ENCODE measurements around the gene TMTC1.

TMTC1 gene

DNA sequence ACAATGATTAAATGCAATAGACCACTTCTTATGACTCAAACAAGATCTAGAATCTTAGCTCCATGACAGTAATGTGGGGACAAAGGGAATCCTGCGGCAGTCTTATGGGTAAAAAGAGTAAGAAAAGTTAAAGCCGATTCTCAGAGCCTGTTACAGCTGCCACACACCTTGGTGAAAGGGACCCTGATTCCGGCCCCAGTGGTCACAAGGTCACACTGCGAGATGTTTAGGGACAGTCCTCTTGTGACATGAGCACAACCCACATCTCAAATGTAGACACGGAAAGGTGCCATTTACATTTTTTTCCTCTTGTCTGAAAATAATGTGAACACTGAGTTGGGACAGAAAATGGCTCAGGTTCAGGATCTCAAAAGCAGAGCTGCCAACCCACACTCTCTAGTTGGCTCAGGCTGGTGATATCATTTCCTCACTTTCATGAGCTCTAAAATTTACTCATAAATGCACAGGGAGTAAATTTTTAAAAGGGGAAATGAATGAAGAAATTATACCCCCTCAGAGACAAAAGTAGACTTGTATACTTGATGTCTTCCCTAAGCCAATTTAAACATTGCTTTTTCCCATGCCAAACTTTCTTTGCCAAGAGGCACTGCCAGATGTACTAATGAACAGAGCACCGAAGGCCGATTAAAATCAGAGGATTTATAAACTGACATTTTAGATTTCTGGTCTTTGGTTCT, 173.1 kb downstream of the TMTC1 start:
- DNase-seq, result no peak

DNA sequence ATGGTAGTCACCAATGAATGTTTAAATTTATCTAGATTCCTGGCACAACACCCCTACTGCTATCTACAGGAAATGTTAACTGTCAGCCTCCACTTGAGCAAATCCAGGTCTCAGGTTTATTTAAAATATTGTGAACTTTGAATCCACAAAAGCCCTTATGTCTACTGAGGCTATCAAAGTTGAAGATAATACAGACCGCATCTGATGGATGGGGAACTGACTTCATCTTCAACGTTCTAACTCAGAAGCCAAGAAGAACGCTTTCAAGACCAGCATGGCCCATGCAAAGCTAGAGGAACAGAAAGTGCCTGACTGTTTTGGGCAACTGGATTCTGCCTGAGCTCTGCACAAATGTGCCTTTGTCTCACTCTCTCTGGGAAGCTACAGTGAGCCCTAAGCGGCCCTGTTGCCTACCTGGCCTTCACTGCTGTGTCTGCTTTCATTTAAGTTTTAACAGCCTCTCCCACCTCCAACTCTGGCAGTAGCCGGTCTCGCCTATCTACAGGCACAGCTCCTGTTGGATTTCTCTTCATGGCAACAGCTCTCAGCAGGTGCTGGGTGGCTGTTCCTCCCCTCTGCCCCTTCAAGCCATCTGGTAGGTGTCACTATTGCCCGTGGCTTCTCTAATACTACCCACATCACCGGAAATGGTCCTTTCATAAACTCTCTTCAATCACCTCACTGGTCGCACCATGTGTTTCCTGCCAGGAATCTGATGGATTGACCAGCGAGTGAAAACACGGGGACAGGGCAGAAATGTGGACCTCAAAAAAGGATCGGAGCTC, 174.1 kb downstream of the TMTC1 start:
- no peak for DNase-seq

DNA sequence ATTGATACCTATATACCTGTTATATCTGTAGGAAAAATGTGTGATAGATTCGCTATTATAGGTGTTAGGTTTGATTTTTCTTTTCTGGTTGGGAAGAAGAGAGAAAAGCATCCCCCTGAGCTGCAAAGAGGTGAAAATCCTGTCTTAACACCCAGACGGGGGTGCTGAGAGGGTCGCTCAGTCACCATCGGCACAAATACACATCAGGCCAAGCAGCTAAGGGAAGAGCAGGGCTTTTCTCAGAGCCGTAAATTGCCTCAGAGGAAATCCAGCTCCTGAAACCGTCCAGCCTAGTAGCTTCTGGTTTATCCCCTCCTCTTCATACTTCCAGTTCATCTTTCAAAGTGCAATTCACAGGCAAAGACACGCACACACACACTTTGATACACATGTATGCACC, 175.2 kb downstream of the TMTC1 start:
- no peak for DNase-seq

DNA sequence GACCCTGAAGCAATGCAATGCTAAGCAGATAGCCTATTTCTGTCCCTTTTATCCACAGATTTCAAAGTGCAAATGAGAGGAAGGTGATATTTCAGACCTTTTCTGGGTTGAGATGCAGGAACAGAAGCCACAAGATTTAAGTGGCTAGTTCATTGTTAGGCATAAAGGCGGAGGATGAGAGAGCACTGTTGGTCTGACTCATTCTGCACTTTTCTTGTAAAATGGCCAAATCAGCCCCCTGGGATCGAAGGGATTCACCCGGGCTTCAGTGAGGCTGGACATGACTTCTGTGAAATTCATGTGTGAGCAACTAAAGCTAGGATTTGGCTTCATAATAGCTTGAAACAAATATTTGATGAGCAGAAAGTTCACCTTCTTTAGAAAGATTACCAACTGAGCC, 184.4 kb downstream of the TMTC1 start:
- DNase-seq, result peak; percentile 55

DNA sequence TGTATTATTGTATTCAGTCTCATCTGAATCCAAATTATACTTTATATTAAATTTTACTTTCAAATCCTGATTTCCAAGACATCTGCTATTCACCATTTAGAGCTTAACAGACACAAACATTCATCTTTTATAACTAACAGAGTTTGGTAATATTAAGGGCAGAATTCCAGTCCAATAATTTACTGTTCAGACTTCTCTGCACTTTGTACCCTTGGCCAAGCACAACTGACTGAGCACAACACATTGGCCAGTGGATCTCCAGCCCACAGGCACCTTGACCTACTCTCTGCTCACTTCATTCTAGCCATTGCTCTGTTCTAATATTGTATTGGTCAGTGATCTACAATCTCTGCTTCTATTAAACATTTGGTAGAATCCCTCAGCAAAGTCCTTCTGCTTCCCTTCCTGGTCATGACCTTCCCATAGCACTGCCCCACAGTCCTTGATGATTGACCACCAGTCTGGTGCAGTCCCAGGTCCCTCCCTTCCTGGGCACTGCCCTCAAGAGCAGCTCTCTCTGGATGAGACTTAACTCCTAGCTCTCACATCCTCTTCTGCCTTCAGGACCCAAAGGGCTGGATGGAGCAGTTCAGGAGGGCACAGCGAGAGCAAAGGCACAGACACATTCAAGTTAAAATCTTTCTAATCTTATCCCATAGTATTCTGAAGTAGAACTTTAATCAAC, 188.5 kb downstream of the TMTC1 start:
- no peak for DNase-seq

DNA sequence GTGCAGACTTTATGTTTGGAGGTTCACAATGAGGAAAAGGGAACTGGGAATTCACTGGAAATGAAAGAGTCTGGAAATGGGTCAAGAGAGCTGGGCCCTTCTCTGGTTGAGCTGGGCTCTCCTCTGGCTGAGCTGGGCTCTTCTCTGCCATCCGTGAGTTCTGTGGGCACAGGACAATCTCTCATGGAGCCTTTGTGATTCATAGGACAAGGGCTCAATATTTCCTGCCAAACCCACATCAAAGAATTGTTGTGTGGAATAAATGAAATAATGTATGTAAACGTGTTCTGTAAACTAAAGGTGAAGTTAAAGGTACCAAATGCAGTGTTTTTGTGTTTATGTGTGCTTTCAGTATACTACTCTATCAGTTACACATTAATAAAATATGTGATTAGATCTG, 190.7 kb downstream of the TMTC1 start:
- no peak for DNase-seq

DNA sequence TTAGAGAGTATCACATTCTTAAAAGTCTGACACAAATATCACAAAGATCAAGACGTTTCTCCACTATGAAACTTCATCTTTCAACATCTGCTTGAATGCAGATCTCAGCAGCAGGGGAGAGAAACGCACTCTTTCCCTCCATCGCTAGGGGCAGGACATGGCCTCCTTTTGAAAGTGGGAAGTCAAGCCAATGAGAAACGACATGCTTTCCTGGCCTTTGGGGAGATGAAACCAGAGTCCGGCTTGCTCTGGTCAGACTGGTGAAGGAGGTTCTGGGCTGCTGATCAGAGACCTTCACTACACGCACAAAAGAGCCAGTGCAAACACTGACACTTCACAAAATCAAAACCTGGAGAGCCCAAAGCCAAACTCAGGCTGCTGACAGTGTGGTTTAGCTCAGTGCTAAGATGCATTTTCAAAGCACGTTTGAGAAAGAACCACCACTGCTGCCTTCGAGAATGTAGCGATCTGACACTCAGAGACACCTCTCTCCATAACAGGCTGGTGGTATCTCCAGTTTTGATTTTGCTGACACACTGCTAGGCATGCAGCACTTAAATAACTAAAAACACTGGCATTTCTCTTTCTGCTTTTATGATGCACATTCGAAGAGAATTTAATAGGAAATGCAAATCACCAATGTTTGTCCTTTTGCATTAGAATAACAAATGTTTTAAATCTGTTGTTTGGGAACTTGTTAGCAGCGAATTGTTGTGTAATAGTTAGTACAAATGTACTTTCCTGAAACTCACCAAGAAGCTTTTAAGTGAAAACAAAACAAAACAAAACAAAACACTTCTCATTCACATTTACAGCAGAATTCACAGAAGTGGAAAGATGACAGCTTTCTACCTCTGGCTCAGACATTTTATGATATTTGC, 192.4 kb downstream of the TMTC1 start:
- peak; percentile 13 for DNase-seq

DNA sequence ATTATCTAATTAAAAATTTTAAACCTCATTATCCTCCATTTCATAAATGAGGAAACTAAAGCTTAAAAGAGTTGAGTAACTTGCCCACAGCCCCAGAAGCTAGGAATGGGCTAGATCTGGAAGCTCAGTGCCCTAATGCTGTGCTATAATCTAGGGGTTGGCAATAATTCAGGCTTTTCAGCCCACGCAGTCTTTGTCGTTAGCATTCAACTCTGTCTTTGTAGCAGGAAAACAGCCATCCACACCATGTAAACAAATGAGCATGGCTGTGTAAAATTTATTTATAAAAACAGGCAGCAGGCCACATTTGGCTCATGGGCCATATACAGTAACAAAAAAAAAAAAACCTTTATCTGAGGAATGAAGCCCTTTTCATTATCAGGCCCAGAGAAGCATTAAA, 193.9 kb downstream of the TMTC1 start:
- no peak for DNase-seq

DNA sequence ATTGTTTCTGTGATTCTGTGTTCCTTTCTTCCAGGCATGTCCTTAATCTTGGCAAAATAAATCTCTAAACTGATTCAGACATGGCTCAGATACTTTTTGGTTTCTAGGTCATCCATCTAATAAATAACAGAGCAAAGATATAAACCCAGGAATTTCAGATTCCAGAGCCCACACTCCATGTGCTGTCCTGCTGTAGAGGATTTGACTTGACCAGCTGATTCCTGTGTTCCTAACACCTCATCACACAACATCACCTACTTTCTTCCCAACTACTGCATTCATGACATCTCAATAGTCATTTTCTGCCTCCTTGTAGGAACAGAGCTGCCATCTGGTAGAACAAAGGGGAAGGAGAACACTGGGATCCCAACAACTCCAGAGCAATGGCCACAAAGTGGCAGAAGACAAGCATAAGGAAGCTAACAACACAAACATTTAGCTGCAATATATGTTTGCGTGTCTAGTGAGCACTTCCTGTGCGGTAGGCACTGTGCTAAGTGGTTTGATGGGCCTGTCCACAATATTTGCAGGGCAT, 194.4 kb downstream of the TMTC1 start:
- DNase-seq, result no peak

DNA sequence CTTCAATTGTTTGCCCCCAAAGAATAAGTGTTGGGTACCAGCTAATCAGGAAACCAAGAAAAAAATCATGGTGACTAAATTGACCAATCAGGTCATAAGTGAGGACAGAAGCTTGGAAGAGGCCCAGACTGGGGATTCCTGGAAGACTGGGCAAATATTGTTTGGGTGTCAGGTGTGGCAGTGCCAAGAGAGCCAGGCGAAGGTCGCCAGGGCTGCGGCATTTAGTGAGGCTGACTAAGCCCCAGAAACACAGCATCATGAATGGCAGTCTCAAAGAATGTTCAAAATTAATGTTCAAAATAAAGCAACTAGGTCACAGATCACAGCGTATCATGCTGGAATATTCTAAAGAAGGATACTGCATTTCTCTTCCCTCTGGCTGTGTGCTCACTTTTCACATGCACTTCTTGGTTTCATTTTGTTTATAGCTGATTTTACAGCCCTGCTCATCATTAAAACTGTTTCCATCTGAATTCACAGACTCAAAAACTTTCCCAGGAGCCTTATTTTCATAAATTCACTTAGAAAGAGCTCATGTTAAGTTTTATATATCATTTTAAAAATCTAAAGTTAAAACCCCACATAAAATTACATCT, 201.0 kb downstream of the TMTC1 start:
- no peak for DNase-seq

DNA sequence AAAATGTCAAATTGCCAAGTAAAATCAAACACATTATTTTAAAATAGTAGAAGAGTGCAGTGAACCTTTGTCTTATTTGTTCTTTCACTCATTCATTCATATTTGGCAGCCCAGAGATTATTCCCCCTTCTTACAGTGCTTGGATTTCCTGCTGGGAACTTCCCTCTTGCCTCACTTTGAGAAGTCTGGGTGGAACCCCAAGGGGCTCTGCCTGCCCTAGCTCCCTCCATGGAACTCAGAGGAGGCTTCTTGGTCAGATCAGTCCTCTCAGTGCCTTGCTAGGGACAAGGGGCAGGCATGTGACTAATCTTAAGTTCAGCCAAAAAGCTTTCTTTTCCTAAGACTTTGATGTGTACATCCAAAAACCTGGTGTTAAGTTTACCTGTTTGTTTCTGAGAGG, 201.6 kb downstream of the TMTC1 start:
- no peak for DNase-seq

DNA sequence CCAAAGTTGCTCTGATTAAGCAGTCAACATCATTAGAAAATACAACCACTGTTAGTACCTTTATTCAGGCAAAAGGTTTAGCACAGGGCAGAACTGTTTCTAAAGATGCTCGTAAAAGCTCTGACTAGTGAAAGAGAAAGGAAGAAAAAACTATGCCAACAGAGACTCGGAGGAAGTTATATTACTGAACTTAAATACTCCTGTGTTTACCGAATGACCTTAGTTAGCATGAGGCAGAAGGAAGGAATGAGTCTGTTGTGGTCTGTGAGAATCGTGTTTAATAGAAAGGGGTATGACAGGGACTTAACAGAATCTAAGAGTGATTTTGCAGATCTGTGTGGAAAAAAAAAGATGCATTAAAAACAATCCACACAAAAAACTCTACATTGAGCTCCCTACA, 202.1 kb downstream of the TMTC1 start:
- peak; percentile 20 for DNase-seq

DNA sequence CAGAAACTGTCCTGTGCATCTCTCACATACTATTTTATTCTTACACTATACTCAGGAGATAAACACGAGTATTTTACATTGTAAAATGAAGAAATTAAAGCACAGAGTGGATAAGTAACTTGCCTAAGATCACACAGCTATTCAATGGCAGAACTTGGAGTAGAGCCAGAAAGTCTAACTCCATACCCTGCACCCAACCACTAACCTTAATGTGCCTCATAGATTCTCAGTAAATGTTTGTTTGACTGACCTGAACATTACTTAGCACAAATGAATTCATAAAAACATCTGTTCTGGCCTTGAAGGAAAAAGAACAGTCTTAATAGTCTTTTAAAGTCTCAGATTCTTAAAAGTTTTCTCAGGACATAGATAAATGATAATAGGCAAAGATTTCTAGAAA, 202.8 kb downstream of the TMTC1 start:
- no peak for DNase-seq

DNA sequence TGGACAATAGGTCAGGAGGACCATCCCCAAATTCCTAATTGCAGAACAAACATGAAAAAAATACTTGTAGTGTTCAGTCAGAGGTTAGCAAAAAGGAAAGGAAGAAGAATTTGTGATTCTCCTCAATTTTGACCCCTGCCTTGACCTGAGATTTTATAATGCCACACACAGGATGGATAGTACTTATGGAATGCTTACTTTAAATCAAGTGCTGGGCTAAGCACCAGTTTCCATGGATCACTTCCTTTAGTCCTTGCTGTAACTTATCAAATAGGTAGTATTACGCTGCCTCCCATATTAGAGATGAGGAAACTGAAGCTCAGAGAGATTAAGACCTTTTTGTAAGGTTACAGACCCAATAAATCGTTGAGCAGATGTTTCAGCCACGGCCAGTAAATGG, 205.0 kb downstream of the TMTC1 start:
- no peak for DNase-seq

DNA sequence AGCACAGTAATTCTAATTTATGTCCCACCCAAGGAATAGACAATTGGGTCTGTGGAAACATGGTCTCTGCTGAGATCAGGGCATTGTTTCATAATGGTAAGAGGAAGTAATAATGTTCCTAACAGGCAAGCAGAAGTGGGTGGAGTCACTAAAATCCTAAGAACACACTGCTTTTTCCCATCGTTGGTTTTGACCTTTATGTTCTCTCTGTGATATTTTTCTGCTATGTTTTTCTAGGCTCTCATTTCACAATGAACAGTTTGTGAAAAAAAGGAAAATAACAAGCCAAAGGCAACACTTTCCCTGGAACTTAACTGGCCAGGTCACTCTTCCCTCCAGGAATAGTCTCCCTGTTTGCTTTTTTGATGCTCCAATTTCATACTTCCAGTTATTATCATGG, 205.7 kb downstream of the TMTC1 start:
- no peak for DNase-seq

DNA sequence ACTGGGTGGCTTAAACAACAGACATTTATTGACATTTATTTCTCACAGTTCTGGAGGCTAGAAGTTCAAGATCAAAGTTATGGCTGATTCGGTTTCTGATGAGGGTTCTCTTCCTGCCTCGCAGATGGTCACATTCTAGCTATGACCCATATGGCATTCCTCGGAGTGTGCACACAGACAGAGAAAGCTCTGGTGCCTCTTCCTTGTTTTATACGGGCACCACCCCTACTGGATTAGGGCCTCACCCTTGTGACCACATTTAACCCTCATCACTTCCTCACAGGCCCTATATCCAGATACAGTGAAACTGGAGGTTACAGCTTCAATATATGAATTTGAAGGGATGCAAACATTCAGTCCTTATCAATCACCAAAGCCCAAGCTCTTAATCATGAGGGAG, 209.2 kb downstream of the TMTC1 start:
- no peak for DNase-seq

DNA sequence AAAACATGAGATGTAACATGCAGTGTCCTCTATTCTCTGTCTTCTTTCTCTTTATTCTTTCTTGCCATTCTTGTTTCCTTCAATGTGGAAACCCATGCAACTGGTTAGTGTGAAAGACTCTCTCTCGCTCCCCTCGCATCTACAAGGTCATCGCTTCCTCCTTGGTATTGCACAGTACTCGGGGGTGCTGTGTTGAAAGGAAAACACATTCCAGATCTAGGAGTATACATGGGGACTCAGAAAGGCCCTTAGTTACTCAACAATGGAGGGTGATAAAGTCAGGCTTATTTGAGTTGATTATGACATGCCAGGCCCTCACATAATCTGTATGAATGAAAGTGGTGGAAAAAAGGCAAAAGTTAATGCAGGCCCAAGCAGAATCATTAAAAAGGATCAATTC, 210.8 kb downstream of the TMTC1 start:
- DNase-seq, result no peak

DNA sequence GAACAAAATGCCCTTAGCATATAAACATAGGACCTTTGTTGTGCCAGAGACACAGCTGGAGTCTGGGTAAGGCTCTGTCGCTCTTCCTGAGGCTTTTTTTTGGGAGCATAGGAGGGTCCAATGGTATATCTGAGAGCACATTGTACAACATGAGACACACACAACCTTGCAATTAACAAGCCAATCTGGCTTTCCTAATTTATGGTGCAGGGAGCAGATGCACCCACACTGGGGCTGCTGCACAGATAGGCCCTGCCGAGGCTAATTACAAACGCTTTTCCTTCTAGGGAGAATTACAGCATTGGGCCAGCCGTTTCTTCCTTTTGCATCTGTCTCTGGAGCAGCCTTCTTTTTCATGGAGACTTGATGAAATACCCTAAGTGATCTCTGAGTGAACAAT, 211.3 kb downstream of the TMTC1 start:
- DNase-seq, result no peak

DNA sequence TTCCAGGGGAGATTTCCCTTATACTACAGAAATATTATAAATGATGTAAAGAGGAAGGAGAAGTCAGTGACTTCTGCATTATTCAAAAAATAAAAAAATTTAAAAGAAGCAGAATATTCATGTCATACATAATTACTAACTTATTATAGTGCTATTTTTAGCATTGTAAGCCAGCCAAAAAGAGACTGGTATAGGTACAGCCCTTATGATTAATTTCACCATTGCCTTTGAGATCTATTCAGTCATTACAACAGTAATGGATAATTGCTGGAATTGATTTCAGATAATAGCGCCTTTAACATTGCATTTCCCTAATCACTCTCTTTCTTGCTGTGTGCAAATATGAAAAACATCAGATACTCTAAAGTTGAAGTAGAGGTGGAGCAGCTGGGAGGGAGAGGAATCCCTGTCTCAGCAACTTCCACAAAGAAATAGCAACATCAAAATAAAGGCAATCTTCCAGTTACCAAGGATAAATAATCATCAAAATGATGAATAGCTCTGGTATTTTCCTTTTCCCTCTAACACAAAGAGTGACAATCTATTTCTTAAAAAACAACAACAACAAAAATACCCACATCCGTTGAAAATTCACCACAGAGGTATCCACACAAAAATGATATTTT, 214.5 kb downstream of the TMTC1 start:
- no peak for DNase-seq

DNA sequence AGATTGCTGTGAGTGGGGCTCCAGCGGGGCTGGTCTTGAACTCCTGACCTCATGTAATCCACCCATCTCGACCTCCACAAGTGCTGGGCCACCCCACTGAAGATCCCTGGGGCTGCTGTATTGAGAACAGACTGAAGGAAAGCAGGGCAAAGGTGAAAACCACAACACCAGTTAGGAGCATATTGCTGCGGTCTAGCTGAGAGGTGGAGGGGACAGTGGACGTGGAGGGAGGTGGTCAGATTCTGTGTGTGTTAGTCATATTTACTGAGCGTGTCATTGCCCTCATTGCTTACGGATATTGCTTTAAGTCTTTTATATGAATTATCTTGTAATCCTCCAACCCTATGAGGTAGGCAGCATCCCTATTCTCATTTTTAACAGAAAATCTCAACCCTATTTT, 217.3 kb downstream of the TMTC1 start:
- DNase-seq, result no peak

DNA sequence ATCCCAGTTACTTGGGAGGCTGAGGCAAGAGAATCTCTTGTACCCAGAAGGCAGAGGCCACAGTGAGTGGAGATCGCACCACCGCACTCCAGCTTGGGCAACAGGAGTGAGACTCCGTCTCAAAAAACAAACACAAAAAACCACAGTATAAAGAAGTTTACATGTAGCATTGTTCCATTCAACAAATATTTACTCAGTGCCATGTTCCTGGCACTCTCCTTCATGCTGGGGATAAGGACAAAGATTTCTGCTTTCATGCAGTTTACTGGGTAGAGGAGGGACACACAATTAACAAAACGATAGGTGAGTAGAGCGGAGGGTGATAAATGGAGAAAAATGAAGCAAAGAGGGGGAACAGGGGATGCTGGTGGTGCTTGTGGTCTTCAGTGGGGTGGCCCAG, 218.0 kb downstream of the TMTC1 start:
- no peak for DNase-seq

DNA sequence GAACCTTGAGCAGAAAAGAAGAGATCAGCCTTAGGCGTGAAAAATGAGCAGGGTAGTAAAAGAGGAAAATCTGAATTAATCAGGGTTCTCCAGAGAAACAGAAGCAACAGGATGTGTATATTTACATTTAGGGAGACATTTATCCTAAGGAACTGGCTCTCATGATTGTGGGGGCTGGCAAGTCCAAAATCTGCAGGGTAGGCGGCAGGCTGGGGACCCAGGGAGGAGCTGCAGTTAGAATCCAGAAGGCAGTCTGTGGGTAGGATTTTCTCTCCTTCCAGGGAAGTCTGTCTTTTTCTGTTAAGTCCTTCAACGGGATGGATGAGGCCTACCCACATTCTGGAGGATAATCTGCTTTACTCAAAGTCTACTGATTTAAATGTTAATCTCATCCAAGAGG, 218.8 kb downstream of the TMTC1 start:
- DNase-seq, result no peak

Data from fibroblast of skin of right biceps (primary cell).